ENCODE results near the gene STAG1.

- TF ChIP-seq POLR2A (IDR thresholded peaks at IDR 0.05) (no peak), CTCF (IDR thresholded peaks at IDR 0.05) (no peak), POLR2AphosphoS5 (IDR thresholded peaks at IDR 0.05) (no peak)
Observed at GRCh38 chr3:136675150-136675858, 76.9 kb downstream of the STAG1 start.
